MCF 10A (cell line): ENCODE measurements around the gene PPP5C. TPM values are rescaled to one million over a fixed set of nuclear protein-coding genes. Genes with fewer than 3 reads are reported as not detected.

ENCODE experiments used
- BruUV-seq: library from RNA; stranded (reverse); fragments of 400-500 nt; replicated peaks from 2 replicates; lab custom pipeline; 2021; lab: Mats Ljungman, UMichigan
- CTCF ChIA-PET: fragments of 300-600 bp; sonication (Branson Sonifier 250); formaldehyde crosslinking; extraction: SDS; loops from one replicate; lab custom pipeline; 2021; ENCODE audit warnings: antibody characterized with exemption, inconsistent platforms; lab: Yijun Ruan, JAX
- POLR2A ChIA-PET: fragments of 300-600, 350-650 bp; sonication (Branson Sonifier 250); formaldehyde crosslinking; extraction: SDS; loops from one replicate; lab custom pipeline; 2020; ENCODE audit warnings: antibody characterized with exemption, inconsistent platforms; lab: Yijun Ruan, JAX
- DNase-seq: peaks from one replicate; pipeline ENCODE4 v3.0.0-alpha.2; 2018; ENCODE audit not compliant: unreplicated experiment
- H3K27ac Mint-ChIP-seq: one replicate; pipeline ENCODE4 v1.8.0; 2022; ENCODE audit warnings: mild to moderate bottlenecking, low read depth, mixed read lengths; ENCODE audit not compliant: unreplicated experiment
- H3K27me3 Mint-ChIP-seq: one replicate; pipeline ENCODE4 v1.8.0; 2022; ENCODE audit warnings: mixed read lengths; ENCODE audit not compliant: insufficient read depth, unreplicated experiment
- H3K36me3 Mint-ChIP-seq: one replicate; pipeline ENCODE4 v1.8.0; 2022; ENCODE audit warnings: mild to moderate bottlenecking, moderate library complexity, mixed read lengths; ENCODE audit not compliant: insufficient read depth, unreplicated experiment
- H3K4me1 Mint-ChIP-seq: one replicate; pipeline ENCODE4 v1.8.0; 2022; ENCODE audit warnings: mixed read lengths; ENCODE audit not compliant: insufficient read depth, unreplicated experiment
- H3K4me3 Mint-ChIP-seq: one replicate; pipeline ENCODE4 v1.8.0; 2022; ENCODE audit warnings: mild to moderate bottlenecking, moderate library complexity, mixed read lengths; ENCODE audit not compliant: unreplicated experiment
- H3K9me3 Mint-ChIP-seq: one replicate; pipeline ENCODE4 v1.8.0; 2022; ENCODE audit warnings: mixed read lengths; ENCODE audit not compliant: unreplicated experiment
- intact Hi-C: fragments of 100-400 bp; cut with micrococcal nuclease; formaldehyde crosslinking; loops from 2 replicates; pipeline ENCODE4 v1.14.1; 2022
- total RNA-seq: library from RNA; stranded (reverse); gene quantifications from 2 replicates; pipeline ENCODE4 v1.2.3, GENCODE V29; 2022
- TF ChIP-seq, protein P1 (sequence below): fragments of 200-600 bp; IDR thresholded peaks from one replicate; pipeline ENCODE4 v1.8.0; 2022; ENCODE audit warnings: antibody characterized with exemption, mild to moderate bottlenecking; ENCODE audit not compliant: unreplicated experiment

Gene PPP5C
- total RNA-seq, 1 experiment from 2014 or later: 81.5 TPM

GRCh38 chr19:46384396-46384795 lies 37.5 kb downstream of the PPP5C start:
- Mint-ChIP-seq H3K27me3 (no peaks in the 10 kb centered on the region), H3K36me3 (peaks cover 94% of the 10 kb centered on the region), H3K4me1 (no peaks in the 10 kb centered on the region), H3K9me3 (peaks cover 3% of the 10 kb centered on the region), H3K4me3 (no peak overlapping the region), H3K27ac (no peak overlapping the region)
- DNase-seq: no peak
- TF ChIP-seq, protein P1, sequence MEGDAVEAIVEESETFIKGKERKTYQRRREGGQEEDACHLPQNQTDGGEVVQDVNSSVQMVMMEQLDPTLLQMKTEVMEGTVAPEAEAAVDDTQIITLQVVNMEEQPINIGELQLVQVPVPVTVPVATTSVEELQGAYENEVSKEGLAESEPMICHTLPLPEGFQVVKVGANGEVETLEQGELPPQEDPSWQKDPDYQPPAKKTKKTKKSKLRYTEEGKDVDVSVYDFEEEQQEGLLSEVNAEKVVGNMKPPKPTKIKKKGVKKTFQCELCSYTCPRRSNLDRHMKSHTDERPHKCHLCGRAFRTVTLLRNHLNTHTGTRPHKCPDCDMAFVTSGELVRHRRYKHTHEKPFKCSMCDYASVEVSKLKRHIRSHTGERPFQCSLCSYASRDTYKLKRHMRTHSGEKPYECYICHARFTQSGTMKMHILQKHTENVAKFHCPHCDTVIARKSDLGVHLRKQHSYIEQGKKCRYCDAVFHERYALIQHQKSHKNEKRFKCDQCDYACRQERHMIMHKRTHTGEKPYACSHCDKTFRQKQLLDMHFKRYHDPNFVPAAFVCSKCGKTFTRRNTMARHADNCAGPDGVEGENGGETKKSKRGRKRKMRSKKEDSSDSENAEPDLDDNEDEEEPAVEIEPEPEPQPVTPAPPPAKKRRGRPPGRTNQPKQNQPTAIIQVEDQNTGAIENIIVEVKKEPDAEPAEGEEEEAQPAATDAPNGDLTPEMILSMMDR: no peak
- CTCF ChIA-PET: interaction anchor here (0.8 to 0.9 kb wide), 2 partner anchors 11 to 103 kb away, joined by 3 to 4 read pairs; no protein-coding TSS in a partner anchor
- BruUV-seq: no TSS peak
- intact Hi-C loops: no loop called here
- POLR2A ChIA-PET: interaction anchor here (0.5 to 2.2 kb wide), 2 partner anchors 11 to 20 kb away, joined by 3 to 5 read pairs; no protein-coding TSS in a partner anchor

GRCh38 chr19:46385636-46386035 lies 38.7 kb downstream of the PPP5C start:
- H3K9me3 Mint-ChIP-seq: peaks cover 9% of the 10 kb centered on the region
- H3K27me3 Mint-ChIP-seq: no peaks in the 10 kb centered on the region
- BruUV-seq: no TSS peak
- TF ChIP-seq, protein P1: no peak
- POLR2A ChIA-PET: interaction anchor here (0.7 to 2.2 kb wide), 4 partner anchors 9 to 32 kb away, joined by 3 to 5 read pairs (median 3); no protein-coding TSS in a partner anchor
- no peaks in the 10 kb centered on the region for H3K4me1 Mint-ChIP-seq
- peaks cover 89% of the 10 kb centered on the region for H3K36me3 Mint-ChIP-seq
- CTCF ChIA-PET: interaction anchor here (0.8 to 2.7 kb wide), 4 partner anchors 10 to 120 kb away, joined by 3 to 14 read pairs (median 5); no protein-coding TSS in a partner anchor
- no peak for DNase-seq
- no peak overlapping the region for H3K27ac Mint-ChIP-seq
- intact Hi-C loops: no loop called here
- H3K4me3 Mint-ChIP-seq: no peak overlapping the region

DNA sequence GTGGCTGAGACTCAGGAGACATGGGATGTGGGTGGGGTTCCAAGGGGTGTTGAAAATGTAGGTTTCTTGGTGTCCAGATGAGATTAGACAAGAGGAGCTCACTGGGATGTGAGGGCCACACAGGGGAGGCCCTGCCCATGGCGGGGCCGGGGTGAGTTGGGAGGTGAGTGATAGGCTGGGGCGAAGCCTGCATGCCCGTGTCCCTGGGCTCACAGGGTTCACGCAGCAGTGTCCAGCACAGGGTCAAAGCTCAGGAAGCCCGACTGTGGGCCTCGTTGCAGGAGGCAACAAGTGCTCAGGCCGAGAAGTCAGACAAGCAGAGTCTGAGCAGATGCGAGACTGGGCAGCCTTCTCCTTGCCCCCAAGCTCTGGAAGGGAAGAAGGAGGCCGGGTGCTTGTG lies 39.3 kb downstream of the PPP5C start:
- H3K27me3 Mint-ChIP-seq: no peaks in the 10 kb centered on the region
- no peaks in the 10 kb centered on the region for H3K4me1 Mint-ChIP-seq
- TF ChIP-seq, protein P1: no peak
- peaks cover 87% of the 10 kb centered on the region for H3K36me3 Mint-ChIP-seq
- CTCF ChIA-PET: interaction anchor here (0.7 to 2.7 kb wide), 6 partner anchors 10 to 121 kb away, joined by 3 to 14 read pairs (median 4); no protein-coding TSS in a partner anchor
- no TSS peak for BruUV-seq
- H3K4me3 Mint-ChIP-seq: no peak overlapping the region
- no peak overlapping the region for H3K27ac Mint-ChIP-seq
- DNase-seq: no peak
- H3K9me3 Mint-ChIP-seq: peaks cover 9% of the 10 kb centered on the region
- POLR2A ChIA-PET: interaction anchor here (1.1 to 1.5 kb wide), 2 partner anchors 10 to 14 kb away, joined by 3 read pairs; no protein-coding TSS in a partner anchor
- intact Hi-C loops: no loop called here

GRCh38 chr19:46386996-46387712 lies 40.3 kb downstream of the PPP5C start:
- CTCF ChIA-PET: interaction anchor here (0.7 to 2.7 kb wide), 5 partner anchors 9 to 126 kb away, joined by 3 to 14 read pairs (median 5); no protein-coding TSS in a partner anchor
- POLR2A ChIA-PET: interaction anchor here (1.5 kb wide), 1 partner anchor 11 kb away, joined by 3 read pairs; no protein-coding TSS in a partner anchor
- BruUV-seq: no TSS peak
- H3K4me1 Mint-ChIP-seq: no peaks in the 10 kb centered on the region
- H3K36me3 Mint-ChIP-seq: peaks cover 86% of the 10 kb centered on the region
- H3K27me3 Mint-ChIP-seq: no peaks in the 10 kb centered on the region
- DNase-seq: no peak
- no peak overlapping the region for H3K4me3 Mint-ChIP-seq
- peaks cover 9% of the 10 kb centered on the region for H3K9me3 Mint-ChIP-seq
- H3K27ac Mint-ChIP-seq: no peak overlapping the region
- TF ChIP-seq, protein P1: no peak
- intact Hi-C loops: no loop called here
